HG02759 (cell line): ENCODE data around the gene FAM199X.

Source experiments
- ATAC-seq: cut with Tn5 transposase; IDR thresholded peaks from one replicate; pipeline ENCODE4 v1.9.1; 2021; ENCODE audit warnings: mild to moderate bottlenecking, moderate library complexity; ENCODE audit not compliant: unreplicated experiment

Gene FAM199X

GRCh38 chrX:104165894-104166734 lies at the start of gene FAM199X:
FAM199X (plus strand) TSS chrX:104166453; CDS start chrX:104166786, 333 bp downstream.
- peak; percentile 96 for ATAC-seq

GRCh38 chrX:104117759-104118158 lies 48.5 kb upstream of the FAM199X start:
- ATAC-seq = no peak

- no peak for ATAC-seq
These were observed 47.5 kb upstream of the FAM199X start for GRCh38 chrX:104118765-104119164.

GRCh38 chrX:104122829-104123228 lies 43.4 kb upstream of the FAM199X start:
- ATAC-seq = no peak

- no peak for ATAC-seq
These were observed 39.4 kb upstream of the FAM199X start for GRCh38 chrX:104126856-104127255.

GRCh38 chrX:104130808-104131207 lies 35.4 kb upstream of the FAM199X start:
- no peak for ATAC-seq

- no peak for ATAC-seq
These were observed 31.5 kb upstream of the FAM199X start for GRCh38 chrX:104134583-104135261.

GRCh38 chrX:104135677-104136076 lies 30.6 kb upstream of the FAM199X start:
- ATAC-seq = no peak

- ATAC-seq = peak; percentile 89
These were observed 29.8 kb upstream of the FAM199X start for GRCh38 chrX:104136241-104137019.

GRCh38 chrX:104137496-104137895 lies 28.8 kb upstream of the FAM199X start:
- ATAC-seq = no peak

- no peak for ATAC-seq
These were observed 25.0 kb upstream of the FAM199X start for GRCh38 chrX:104141087-104141760.

- no peak for ATAC-seq
These were observed 15.2 kb upstream of the FAM199X start for GRCh38 chrX:104151037-104151436.

- peak; percentile 95 for ATAC-seq
These were observed 9.4 kb upstream of the FAM199X start, which contains the start of gene SLC25A53 for GRCh38 chrX:104156630-104157529. SLC25A53 (minus strand) TSS chrX:104157009; CDS start chrX:104105257, 51,752 bp downstream.

- no peak for ATAC-seq
These were observed 633 bp downstream of the FAM199X start for GRCh38 chrX:104166735-104167436.

GRCh38 chrX:104168127-104168526 lies 1.9 kb downstream of the FAM199X start:
- no peak for ATAC-seq

- ATAC-seq = no peak
These were observed 5.9 kb downstream of the FAM199X start for GRCh38 chrX:104172121-104172520.

GRCh38 chrX:104172788-104173187 lies 6.5 kb downstream of the FAM199X start:
- ATAC-seq = no peak

- ATAC-seq = no peak
These were observed 7.6 kb downstream of the FAM199X start for GRCh38 chrX:104173841-104174240.

- ATAC-seq = no peak
These were observed 17.4 kb downstream of the FAM199X start for GRCh38 chrX:104183685-104184084.
